Keratinocyte (primary cell): ENCODE data around the gene SMARCA2. TPM values are rescaled to one million over a fixed set of nuclear protein-coding genes. Genes with fewer than 3 reads are reported as not detected.

Experiments
- DNase-seq: peaks from one replicate; pipeline ENCODE4 v3.0.0-alpha.2; 2011; ENCODE audit warnings: low read depth, missing footprints, low spot score
- FAIRE-seq: peaks from 2 replicates; lab custom pipeline; 2011; peaks lifted over from hg19 to GRCh38; lab: Jason Lieb, UNC
- H2AFZ ChIP-seq: 2 replicates; pipeline ENCODE4 v1.6.0; 2012; ENCODE audit warnings: low read length, control low read depth, inconsistent platforms; ENCODE audit not compliant: control insufficient read depth
- H3K27ac ChIP-seq: 2 replicates; pipeline ENCODE4 v1.5.1; 2011; ENCODE audit warnings: low read length; ENCODE audit not compliant: control insufficient read depth, insufficient read depth
- H3K27me3 ChIP-seq: 3 replicates; pipeline ENCODE4 v1.6.0; 2011; ENCODE audit warnings: low read length; ENCODE audit not compliant: control insufficient read depth, insufficient read depth; ENCODE audit errors: extremely low read depth
- H3K36me3 ChIP-seq, 2 experiments: 2 replicates in 1 of 2; 3 replicates in 1 of 2; pipeline ENCODE4 v1.5.1; 2011; ENCODE audit warnings: low read length in 2 of 2, mild to moderate bottlenecking in 1 of 2; ENCODE audit not compliant: control insufficient read depth in 2 of 2, insufficient read depth in 2 of 2; ENCODE audit errors: extremely low read depth in 1 of 2
- H3K4me1 ChIP-seq: 3 replicates; pipeline ENCODE4 v1.5.1; 2011; ENCODE audit warnings: low read length; ENCODE audit not compliant: control insufficient read depth, insufficient read depth; ENCODE audit errors: extremely low read depth
- H3K4me2 ChIP-seq: 3 replicates; pipeline ENCODE4 v1.6.0; 2011; ENCODE audit warnings: low read depth, low read length; ENCODE audit not compliant: control insufficient read depth, insufficient read depth; ENCODE audit errors: extremely low read depth
- H3K4me3 ChIP-seq, 3 experiments: fragments of 200-600 bp in 1 of 3; sonication (generic) in 1 of 3; 2 replicates in 2 of 3; 3 replicates in 1 of 3; pipeline ENCODE4 v1.5.1; 2011 to 2016; ENCODE audit warnings: low read length in 3 of 3, mild to moderate bottlenecking in 3 of 3, control low read depth in 2 of 3, inconsistent platforms in 1 of 3, low read depth in 1 of 3, mixed read lengths in 1 of 3, mixed run types in 1 of 3, moderate library complexity in 1 of 3; ENCODE audit not compliant: control insufficient read depth in 2 of 3, insufficient read depth in 2 of 3; ENCODE audit errors: extremely low read depth in 1 of 3
- H3K79me2 ChIP-seq: 2 replicates; pipeline ENCODE4 v1.6.0; 2012; ENCODE audit warnings: low read length; ENCODE audit not compliant: control insufficient read depth, insufficient read depth
- H3K9ac ChIP-seq: 3 replicates; pipeline ENCODE4 v1.6.0; 2011; ENCODE audit warnings: low read length; ENCODE audit not compliant: control insufficient read depth, insufficient read depth; ENCODE audit errors: extremely low read depth
- H3K9me1 ChIP-seq: 3 replicates; pipeline ENCODE4 v1.6.0; 2011; ENCODE audit warnings: low read length; ENCODE audit not compliant: control insufficient read depth, insufficient read depth; ENCODE audit errors: extremely low read depth
- H3K9me3 ChIP-seq: 2 replicates; pipeline ENCODE4 v1.5.1; 2012; ENCODE audit warnings: low read depth, low read length; ENCODE audit not compliant: control insufficient read depth
- H4K20me1 ChIP-seq: 3 replicates; pipeline ENCODE4 v1.6.0; 2011; ENCODE audit warnings: low read length; ENCODE audit not compliant: control insufficient read depth, insufficient read depth; ENCODE audit errors: extremely low read depth
- EZH2 ChIP-seq: IDR thresholded peaks from one replicate; pipeline ENCODE4 v1.6.1; 2012; ENCODE audit warnings: inconsistent platforms, mild to moderate bottlenecking, low read length, moderate library complexity
- dilution Hi-C: fragments of 300-500 bp; cut with MboI; formaldehyde crosslinking; loops from one replicate; pipeline ENCODE4 v1.7.0; 2020; ENCODE audit warnings: low sequenced_read_pairs; ENCODE audit not compliant: extremely low pct_ligation_motif_present
- polyA plus RNA-seq, 5 experiments: library from polyadenylated mRNA; depleted of rRNA in 3 of 5; stranded (reverse) in 3 of 5; stranded (forward) in 1 of 5; unstranded in 1 of 5; fragments of >200 nt; gene quantifications; 1 replicate in 1 of 5; 2 replicates in 3 of 5; 3 replicates in 1 of 5; pipeline versions ENCODE4 v1.2.1 to v1.2.3, GENCODE V29; 2011 to 2012; ENCODE audit warnings: missing spikeins in 2 of 5, low read depth in 1 of 5, low replicate concordance in 1 of 5
- TF ChIP-seq, protein P1 (sequence below), 3 experiments: IDR thresholded peaks in 1 of 3; conservative IDR thresholded peaks in 1 of 3; optimal IDR thresholded peaks in 1 of 3; 2 replicates in 2 of 3; 3 replicates in 1 of 3; pipeline versions ENCODE3 to v1.5.1; 2011; ENCODE audit warnings: low read length in 3 of 3, mild to moderate bottlenecking in 3 of 3, moderate library complexity in 2 of 3, control low read depth in 1 of 3, inconsistent platforms in 1 of 3; ENCODE audit not compliant: insufficient read depth in 2 of 3; ENCODE audit errors: extremely low read depth in 1 of 3

Gene SMARCA2
- polyA plus RNA-seq, 1 donor (not counting 4 experiments of a cell fraction or from before 2014, with no cell fraction given) = 39.0 TPM

- Histone ChIP-seq H3K9me1 (no peaks in the 10 kb centered on the region), H3K4me2 (no peak overlapping the region), H3K9ac (no peak overlapping the region), H3K36me3 (peaks cover 0 to 6% of the 10 kb centered on the region in 2 experiments), H3K79me2 (no peaks in the 10 kb centered on the region), H2AFZ (no peak overlapping the region), H3K4me1 (peaks cover 24% of the 10 kb centered on the region), H4K20me1 (no peaks in the 10 kb centered on the region), H3K27ac (no peak overlapping the region), H3K4me3 (no peak overlapping the region), H3K9me3 (peaks cover 7% of the 10 kb centered on the region), H3K27me3 (no peaks in the 10 kb centered on the region)
- FAIRE-seq = no peak
- dilution Hi-C loops = no loop called here
- TF ChIP-seq, protein P1, sequence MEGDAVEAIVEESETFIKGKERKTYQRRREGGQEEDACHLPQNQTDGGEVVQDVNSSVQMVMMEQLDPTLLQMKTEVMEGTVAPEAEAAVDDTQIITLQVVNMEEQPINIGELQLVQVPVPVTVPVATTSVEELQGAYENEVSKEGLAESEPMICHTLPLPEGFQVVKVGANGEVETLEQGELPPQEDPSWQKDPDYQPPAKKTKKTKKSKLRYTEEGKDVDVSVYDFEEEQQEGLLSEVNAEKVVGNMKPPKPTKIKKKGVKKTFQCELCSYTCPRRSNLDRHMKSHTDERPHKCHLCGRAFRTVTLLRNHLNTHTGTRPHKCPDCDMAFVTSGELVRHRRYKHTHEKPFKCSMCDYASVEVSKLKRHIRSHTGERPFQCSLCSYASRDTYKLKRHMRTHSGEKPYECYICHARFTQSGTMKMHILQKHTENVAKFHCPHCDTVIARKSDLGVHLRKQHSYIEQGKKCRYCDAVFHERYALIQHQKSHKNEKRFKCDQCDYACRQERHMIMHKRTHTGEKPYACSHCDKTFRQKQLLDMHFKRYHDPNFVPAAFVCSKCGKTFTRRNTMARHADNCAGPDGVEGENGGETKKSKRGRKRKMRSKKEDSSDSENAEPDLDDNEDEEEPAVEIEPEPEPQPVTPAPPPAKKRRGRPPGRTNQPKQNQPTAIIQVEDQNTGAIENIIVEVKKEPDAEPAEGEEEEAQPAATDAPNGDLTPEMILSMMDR (optimal IDR thresholded peaks at IDR 0.05 in 1 of 3, IDR thresholded peaks at IDR 0.05 in 1 of 3, conservative IDR thresholded peaks at IDR 0.05 in 1 of 3; ENCODE audit: extremely low read depth in 1 of 3, insufficient read depth in 2 of 3, low read length in 3 of 3) = no peak
- no peak for TF ChIP-seq EZH2
- DNase-seq = no peak
These were observed 158.0 kb downstream of the SMARCA2 start for GRCh38 chr9:2173170-2173569.

DNA sequence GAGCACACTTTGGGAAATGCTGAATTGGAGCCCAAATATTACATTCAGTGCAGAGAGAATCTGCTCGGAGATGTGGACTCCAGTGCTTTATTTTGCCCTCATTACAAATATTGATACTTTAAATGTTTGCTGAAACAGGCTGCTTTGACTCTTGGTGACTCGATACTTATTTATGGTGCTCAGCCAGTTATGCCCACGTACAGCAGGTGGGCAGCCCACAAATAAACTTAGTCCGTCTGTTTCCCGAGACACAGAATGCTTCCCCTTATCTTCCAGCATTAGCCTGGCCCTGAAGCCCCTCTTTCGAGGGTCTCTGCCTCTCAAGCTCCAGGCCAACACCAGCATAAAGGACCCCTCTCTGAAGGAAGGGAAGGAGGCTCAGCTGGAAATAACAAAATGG lies 158.7 kb downstream of the SMARCA2 start:
- FAIRE-seq (no peak), DNase-seq (no peak)
- Histone ChIP-seq H4K20me1 (no peaks in the 10 kb centered on the region), H3K79me2 (no peaks in the 10 kb centered on the region), H3K9me3 (peaks cover 7% of the 10 kb centered on the region), H3K9me1 (no peaks in the 10 kb centered on the region), H2AFZ (no peak overlapping the region), H3K4me2 (no peak overlapping the region), H3K27me3 (no peaks in the 10 kb centered on the region), H3K9ac (no peak overlapping the region), H3K4me1 (peaks cover 24% of the 10 kb centered on the region), H3K27ac (no peak overlapping the region), H3K4me3 (no peak overlapping the region), H3K36me3 (peaks cover 0 to 6% of the 10 kb centered on the region in 2 experiments)
- dilution Hi-C loops = no loop called here
- no peak for TF ChIP-seq EZH2
- TF ChIP-seq, protein P1 (optimal IDR thresholded peaks at IDR 0.05 in 1 of 3, IDR thresholded peaks at IDR 0.05 in 1 of 3, conservative IDR thresholded peaks at IDR 0.05 in 1 of 3; ENCODE audit: extremely low read depth in 1 of 3, insufficient read depth in 2 of 3, low read length in 3 of 3) = no peak
